IMR-90 (cell line): ENCODE measurements around the gene FYCO1.

Source experiments
- MAFK ChIP-seq: IDR thresholded peaks from 2 replicates; pipeline ENCODE4 v1.6.1; 2012; ENCODE audit warnings: low read depth, low read length, improper control_type of control experiment
- MXI1 ChIP-seq: IDR thresholded peaks from 2 replicates; pipeline ENCODE4 v1.6.1; 2012; ENCODE audit warnings: low read depth, mild to moderate bottlenecking, low read length, moderate library complexity, borderline replicate concordance
- POLR2A ChIP-seq: IDR thresholded peaks from 2 replicates; pipeline ENCODE4 v1.6.1; 2012; ENCODE audit warnings: mild to moderate bottlenecking, low read depth, low read length
- RAD21 ChIP-seq: IDR thresholded peaks from 2 replicates; pipeline ENCODE4 v1.6.1; 2012; ENCODE audit warnings: low read length, improper control_type of control experiment
- RCOR1 ChIP-seq: IDR thresholded peaks from 2 replicates; pipeline ENCODE4 v1.6.1; 2012; ENCODE audit warnings: mild to moderate bottlenecking, low read length, improper control_type of control experiment; ENCODE audit not compliant: insufficient replicate concordance
- TF ChIP-seq, protein P1 (sequence below): conservative IDR thresholded peaks from 2 replicates; pipeline ENCODE4 v1.5.1; 2012; ENCODE audit warnings: mild to moderate bottlenecking, low read depth, low read length, improper control_type of control experiment

DNA sequence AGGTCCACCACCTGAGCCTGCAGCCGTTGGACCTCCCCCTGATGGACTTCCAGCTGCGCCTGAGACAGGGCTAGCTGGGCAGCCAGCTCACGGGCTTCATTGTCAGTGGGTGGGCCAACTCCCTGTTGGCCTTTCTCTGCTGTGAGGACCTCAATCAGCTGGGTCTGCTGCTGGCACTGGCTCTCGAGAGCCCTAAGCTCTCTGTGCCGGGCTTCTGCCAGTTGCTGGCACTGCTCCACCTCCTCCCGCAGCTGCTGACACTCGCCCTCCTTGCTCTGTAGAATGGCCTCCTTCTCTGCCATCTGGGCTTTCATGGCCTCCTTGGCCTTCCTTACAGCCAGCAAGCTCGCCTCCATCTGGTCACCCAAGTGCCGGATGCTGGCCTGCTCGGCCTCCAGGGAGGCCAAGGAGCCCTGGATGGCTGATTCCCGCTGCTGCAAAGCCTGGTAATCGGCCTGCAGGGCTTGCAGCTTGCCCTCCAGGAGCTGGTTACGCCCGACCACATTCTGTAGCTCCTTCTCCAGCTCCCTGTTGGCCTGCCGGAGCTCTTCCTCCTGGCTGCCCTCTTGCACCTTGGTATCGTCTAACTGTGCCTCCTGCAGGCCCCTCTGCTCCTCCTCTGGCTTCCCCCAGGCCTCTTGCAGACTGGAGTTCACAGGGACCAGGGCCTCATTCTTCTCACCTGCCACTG, 28.5 kb downstream of the FYCO1 start:
- TF ChIP-seq, protein P1, sequence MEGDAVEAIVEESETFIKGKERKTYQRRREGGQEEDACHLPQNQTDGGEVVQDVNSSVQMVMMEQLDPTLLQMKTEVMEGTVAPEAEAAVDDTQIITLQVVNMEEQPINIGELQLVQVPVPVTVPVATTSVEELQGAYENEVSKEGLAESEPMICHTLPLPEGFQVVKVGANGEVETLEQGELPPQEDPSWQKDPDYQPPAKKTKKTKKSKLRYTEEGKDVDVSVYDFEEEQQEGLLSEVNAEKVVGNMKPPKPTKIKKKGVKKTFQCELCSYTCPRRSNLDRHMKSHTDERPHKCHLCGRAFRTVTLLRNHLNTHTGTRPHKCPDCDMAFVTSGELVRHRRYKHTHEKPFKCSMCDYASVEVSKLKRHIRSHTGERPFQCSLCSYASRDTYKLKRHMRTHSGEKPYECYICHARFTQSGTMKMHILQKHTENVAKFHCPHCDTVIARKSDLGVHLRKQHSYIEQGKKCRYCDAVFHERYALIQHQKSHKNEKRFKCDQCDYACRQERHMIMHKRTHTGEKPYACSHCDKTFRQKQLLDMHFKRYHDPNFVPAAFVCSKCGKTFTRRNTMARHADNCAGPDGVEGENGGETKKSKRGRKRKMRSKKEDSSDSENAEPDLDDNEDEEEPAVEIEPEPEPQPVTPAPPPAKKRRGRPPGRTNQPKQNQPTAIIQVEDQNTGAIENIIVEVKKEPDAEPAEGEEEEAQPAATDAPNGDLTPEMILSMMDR = no peak
- TF ChIP-seq MXI1 (no peak), POLR2A (no peak), RAD21 (no peak), MAFK (no peak), RCOR1 (no peak)
